ENCODE results near the gene TRMT1.

The TRMT1 gene

DNA sequence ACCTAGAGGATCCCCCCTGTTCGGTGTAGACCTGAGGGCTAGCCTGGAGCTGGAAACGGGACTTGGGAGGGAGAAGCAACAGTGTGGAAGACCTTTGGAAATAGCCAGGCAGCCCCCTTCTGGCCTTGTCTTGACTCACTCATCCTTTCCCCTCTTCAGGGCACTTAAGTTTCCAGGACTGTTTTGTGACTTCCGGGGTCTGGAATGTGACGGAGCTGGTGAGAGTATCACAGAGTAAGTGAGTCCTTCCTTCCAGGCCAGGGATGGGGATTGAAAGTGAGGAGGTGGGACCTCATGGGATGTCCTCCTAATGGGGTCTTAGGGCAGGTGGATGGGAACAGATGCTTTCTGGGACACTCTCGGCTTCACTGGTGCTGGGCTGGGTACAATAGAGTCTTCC lies 43.3 kb downstream of the TRMT1 start:
- Histone ChIP-seq H3K4me1 (ENCODE audit: insufficient read depth, poor library complexity, severe bottlenecking) (no peaks in the 10 kb centered on the region), H3K9me3 (ENCODE audit: severe bottlenecking) (no peaks in the 10 kb centered on the region), H3K27me3 (ENCODE audit: insufficient read depth, poor library complexity, severe bottlenecking) (no peaks in the 10 kb centered on the region), H3K36me3 (ENCODE audit: low read depth) (peaks cover 6% of the 10 kb centered on the region; the same call in 1 of the 2 replicates), H3K27ac (ENCODE audit: poor library complexity, severe bottlenecking) (no peak overlapping the region), H3K4me3 (ENCODE audit: severe bottlenecking) (no peak overlapping the region)
- TF ChIP-seq, protein P1, sequence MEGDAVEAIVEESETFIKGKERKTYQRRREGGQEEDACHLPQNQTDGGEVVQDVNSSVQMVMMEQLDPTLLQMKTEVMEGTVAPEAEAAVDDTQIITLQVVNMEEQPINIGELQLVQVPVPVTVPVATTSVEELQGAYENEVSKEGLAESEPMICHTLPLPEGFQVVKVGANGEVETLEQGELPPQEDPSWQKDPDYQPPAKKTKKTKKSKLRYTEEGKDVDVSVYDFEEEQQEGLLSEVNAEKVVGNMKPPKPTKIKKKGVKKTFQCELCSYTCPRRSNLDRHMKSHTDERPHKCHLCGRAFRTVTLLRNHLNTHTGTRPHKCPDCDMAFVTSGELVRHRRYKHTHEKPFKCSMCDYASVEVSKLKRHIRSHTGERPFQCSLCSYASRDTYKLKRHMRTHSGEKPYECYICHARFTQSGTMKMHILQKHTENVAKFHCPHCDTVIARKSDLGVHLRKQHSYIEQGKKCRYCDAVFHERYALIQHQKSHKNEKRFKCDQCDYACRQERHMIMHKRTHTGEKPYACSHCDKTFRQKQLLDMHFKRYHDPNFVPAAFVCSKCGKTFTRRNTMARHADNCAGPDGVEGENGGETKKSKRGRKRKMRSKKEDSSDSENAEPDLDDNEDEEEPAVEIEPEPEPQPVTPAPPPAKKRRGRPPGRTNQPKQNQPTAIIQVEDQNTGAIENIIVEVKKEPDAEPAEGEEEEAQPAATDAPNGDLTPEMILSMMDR (IDR thresholded peaks at IDR 0.05; ENCODE audit: poor library complexity, severe bottlenecking), result no peak
- no peak for DNase-seq (ENCODE audit: low spot score)
- ATAC-seq (ENCODE audit: low read depth), result no peak

DNA sequence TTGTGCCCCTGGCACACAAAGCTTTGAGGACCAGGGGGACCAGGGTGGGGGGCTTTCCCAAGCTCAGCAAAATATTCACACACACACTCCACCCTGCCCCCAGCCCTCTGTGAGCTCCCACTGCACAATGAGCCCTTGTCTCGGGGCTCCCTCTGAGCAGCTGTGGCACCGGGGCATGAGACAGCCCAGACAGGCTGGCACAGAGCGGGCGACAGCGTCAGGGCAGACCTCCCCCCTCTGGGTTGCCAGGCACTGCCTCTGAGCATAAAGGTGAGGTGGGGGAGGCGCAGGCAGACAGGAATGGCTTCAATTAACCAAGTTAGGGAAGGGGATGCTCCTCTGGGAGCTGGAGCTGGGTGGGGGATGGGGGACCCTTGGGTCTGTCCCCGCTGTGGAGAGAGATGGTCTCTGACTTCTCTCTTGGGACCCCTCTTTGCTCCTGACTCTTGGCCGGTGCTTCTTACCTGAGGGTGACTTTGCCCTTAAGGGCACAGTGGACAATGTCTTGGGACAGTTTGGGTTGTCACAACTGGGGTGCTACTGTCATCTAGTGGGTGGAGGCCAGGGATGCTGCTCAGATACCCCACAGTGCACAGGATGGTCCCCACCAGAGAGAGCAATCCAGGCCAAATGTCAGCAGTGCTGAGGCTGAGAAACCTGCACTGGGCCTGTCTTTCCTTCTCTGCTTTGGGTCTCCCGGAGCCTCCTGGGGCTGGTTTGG lies 44.2 kb downstream of the TRMT1 start:
- Histone ChIP-seq H3K4me3 (ENCODE audit: severe bottlenecking) (no peak overlapping the region), H3K27ac (ENCODE audit: poor library complexity, severe bottlenecking) (no peak overlapping the region), H3K9me3 (ENCODE audit: severe bottlenecking) (no peaks in the 10 kb centered on the region), H3K36me3 (ENCODE audit: low read depth) (peaks cover 6% of the 10 kb centered on the region; the same call in 1 of the 2 replicates), H3K27me3 (ENCODE audit: insufficient read depth, poor library complexity, severe bottlenecking) (no peaks in the 10 kb centered on the region), H3K4me1 (ENCODE audit: insufficient read depth, poor library complexity, severe bottlenecking) (no peaks in the 10 kb centered on the region)
- TF ChIP-seq, protein P1 (IDR thresholded peaks at IDR 0.05; ENCODE audit: poor library complexity, severe bottlenecking), result no peak
- DNase-seq (ENCODE audit: low spot score) (no peak), ATAC-seq (ENCODE audit: low read depth) (no peak)

DNA sequence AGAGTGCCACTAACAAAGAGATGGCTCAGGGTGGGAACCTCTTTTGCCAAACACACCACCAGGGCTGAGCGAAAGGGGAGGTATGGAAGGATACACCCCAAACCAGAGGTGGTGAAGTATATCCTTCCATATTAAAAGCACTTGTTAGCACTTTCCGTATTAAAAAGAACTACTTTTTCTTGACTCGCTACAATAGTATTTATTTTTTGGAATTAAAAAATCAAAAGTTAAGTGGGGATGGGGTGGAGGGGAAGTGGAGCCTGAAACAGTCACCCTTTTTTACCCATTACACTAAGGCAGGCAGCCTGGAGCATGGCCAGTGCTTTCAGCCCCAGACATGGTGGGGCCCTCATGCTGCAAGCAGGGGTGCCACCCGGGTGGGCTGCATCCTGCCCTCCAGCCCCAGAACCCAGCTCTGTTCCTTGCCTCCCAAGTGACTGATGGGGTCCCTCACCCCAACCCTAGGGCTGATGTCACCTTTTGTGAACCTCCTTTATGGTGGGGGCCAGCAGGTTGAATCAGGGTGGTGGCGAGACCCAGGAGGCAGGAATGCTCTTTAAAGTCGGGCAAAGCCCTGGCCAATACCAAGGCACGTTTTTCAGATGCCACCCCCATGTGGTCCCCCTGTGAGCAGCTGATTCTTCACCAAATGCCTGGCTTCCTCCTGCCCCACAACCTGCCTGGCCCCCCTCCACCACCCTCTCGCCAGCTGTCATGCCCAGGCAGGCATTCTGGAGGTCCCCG lies 44.9 kb downstream of the TRMT1 start:
- no peaks in the 10 kb centered on the region for H3K27me3 ChIP-seq (ENCODE audit: insufficient read depth, poor library complexity, severe bottlenecking)
- no peak overlapping the region for H3K27ac ChIP-seq (ENCODE audit: poor library complexity, severe bottlenecking)
- no peak for DNase-seq (ENCODE audit: low spot score)
- no peak overlapping the region for H3K4me3 ChIP-seq (ENCODE audit: severe bottlenecking)
- peaks cover 6% of the 10 kb centered on the region; the same call in 1 of the 2 replicates for H3K36me3 ChIP-seq (ENCODE audit: low read depth)
- no peaks in the 10 kb centered on the region for H3K4me1 ChIP-seq (ENCODE audit: insufficient read depth, poor library complexity, severe bottlenecking)
- TF ChIP-seq, protein P1 (IDR thresholded peaks at IDR 0.05; ENCODE audit: poor library complexity, severe bottlenecking), result no peak
- ATAC-seq (ENCODE audit: low read depth), result no peak
- no peaks in the 10 kb centered on the region for H3K9me3 ChIP-seq (ENCODE audit: severe bottlenecking)

DNA sequence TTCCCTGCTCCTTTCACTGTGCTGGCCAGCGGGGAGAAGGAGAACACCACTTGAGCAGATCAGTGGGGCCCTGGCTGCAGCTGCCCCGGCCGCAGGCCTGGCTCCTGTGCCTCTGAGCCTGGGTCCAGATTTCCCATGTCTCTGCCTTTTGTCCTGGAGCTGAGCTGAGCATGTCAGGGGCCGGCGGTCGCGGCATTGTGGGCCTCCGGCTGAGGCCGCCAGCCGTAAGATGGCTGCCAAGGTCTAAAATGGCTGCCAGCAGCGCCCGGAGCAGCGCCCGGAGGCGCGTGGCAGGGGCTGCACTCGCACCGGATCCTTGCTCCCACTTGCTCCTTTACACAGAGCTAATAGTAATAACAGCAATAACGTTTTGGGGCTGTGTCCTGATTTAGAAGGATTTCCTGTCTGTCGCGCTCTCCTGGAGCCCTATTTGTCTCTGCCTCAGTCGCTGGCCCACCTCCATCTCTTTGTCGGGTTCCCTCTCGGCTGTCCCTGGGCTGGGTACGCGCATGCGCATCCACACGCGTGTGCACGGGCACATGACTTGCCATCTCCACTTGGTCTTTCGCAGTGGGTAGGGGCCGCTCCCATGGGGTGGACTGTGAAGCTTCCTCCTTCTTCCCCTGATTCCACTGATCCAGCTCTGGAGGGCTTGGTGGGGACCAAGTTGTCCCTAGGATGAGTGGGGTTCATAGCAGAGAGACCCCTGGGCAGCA lies 46.0 kb downstream of the TRMT1 start:
- Histone ChIP-seq H3K9me3 (ENCODE audit: severe bottlenecking) (no peaks in the 10 kb centered on the region), H3K36me3 (ENCODE audit: low read depth) (peaks cover 6% of the 10 kb centered on the region; the same call in 1 of the 2 replicates), H3K4me1 (ENCODE audit: insufficient read depth, poor library complexity, severe bottlenecking) (no peaks in the 10 kb centered on the region), H3K4me3 (ENCODE audit: severe bottlenecking) (no peak overlapping the region), H3K27ac (ENCODE audit: poor library complexity, severe bottlenecking) (no peak overlapping the region), H3K27me3 (ENCODE audit: insufficient read depth, poor library complexity, severe bottlenecking) (no peaks in the 10 kb centered on the region)
- TF ChIP-seq, protein P1 (IDR thresholded peaks at IDR 0.05; ENCODE audit: poor library complexity, severe bottlenecking), result no peak
- ATAC-seq (ENCODE audit: low read depth), result no peak
- no peak for DNase-seq (ENCODE audit: low spot score)
